Measurements from ENCODE around the gene GPR75. TPM values are rescaled to one million over a fixed set of nuclear protein-coding genes. Genes with fewer than 3 reads are reported as not detected.

Gene GPR75
- total and polyA plus RNA-seq, 2 of the 8 experiments (the other 6 are each of a cell fraction or from before 2014, with no cell fraction given): 3.5 to 4.3 TPM

- peaks cover 0 to 2% of the 10 kb centered on the region in 2 experiments for H4K20me1 ChIP-seq (replicated peaks in 1 of 2; ENCODE audit: control insufficient read depth in 1 of 2, insufficient read depth in 2 of 2, low read length in 2 of 2)
- H2BK12ac ChIP-seq (ENCODE audit: low read depth, low read length): no peak overlapping the region
- H3K79me2 ChIP-seq (ENCODE audit: control insufficient read depth in 1 of 2, insufficient read depth in 2 of 2, low read length in 2 of 2): no peaks in the 10 kb centered on the region
- TF ChIP-seq CREB1 (IDR thresholded peaks at IDR 0.05) (no peak), TAF1 (IDR thresholded peaks at IDR 0.05; ENCODE audit: low read depth, low read length) (no peak), JUN (IDR thresholded peaks at IDR 0.05; ENCODE audit: low read depth, low read length) (no peak), MAFK (IDR thresholded peaks at IDR 0.05; ENCODE audit: low read depth, low read length) (no peak), BRCA1 (IDR thresholded peaks at IDR 0.05; ENCODE audit: low read depth, low read length) (no peak), CTBP2 (IDR thresholded peaks at IDR 0.05; ENCODE audit: borderline replicate concordance, insufficient read depth, insufficient read length, low read length) (no peak), SUZ12 (IDR thresholded peaks at IDR 0.05; ENCODE audit: low read length) (no peak), NANOG (IDR thresholded peaks at IDR 0.05; ENCODE audit: insufficient read depth, low read depth, low read length, poor library complexity, severe bottlenecking) (no peak), POU5F1 (IDR thresholded peaks at IDR 0.05; ENCODE audit: low read depth, low read length) (no peak), JUND (IDR thresholded peaks at IDR 0.05; ENCODE audit: low read length) (no peak), KDM4A (IDR thresholded peaks at IDR 0.05; ENCODE audit: low read depth, low read length, severe bottlenecking) (no peak), GTF2F1 (IDR thresholded peaks at IDR 0.05; ENCODE audit: borderline replicate concordance, low read depth, low read length) (no peak), FOSL1 (IDR thresholded peaks at IDR 0.05; ENCODE audit: insufficient read depth, low read depth, low read length) (no peak), HDAC2 (IDR thresholded peaks at IDR 0.05; ENCODE audit: borderline replicate concordance in 1 of 2, low read depth in 2 of 2, low read length in 2 of 2) (no peak)
- no peak overlapping the region for H2BK15ac ChIP-seq (ENCODE audit: low read length)
- no peak overlapping the region for H3K4ac ChIP-seq (replicated peaks; ENCODE audit: insufficient read length, low read depth, low read length)
- no peak overlapping the region for H4K8ac ChIP-seq (ENCODE audit: extremely low read depth, insufficient read depth, low read length)
- 89% methylated on average over 5 of the region's 5 CpGs; no CpG with 5 or more reads in 1 of the 2 experiments for WGBS, 2 experiments (ENCODE audit: extremely low coverage in 1 of 2, insufficient coverage in 1 of 2, insufficient read length in 1 of 2, insufficient replicate concordance in 2 of 2, low coverage in 1 of 2, low lambda C conversion rate in 2 of 2, missing lambda C conversion rate in 1 of 2)
- H3K23ac ChIP-seq (ENCODE audit: insufficient read length): no peak overlapping the region
- no peak overlapping the region for H2BK5ac ChIP-seq (ENCODE audit: low read depth, low read length)
- no peak overlapping the region for H3K14ac ChIP-seq (ENCODE audit: insufficient read length)
- DNase-seq (ENCODE audit: low read depth in 1 of 2, low spot score in 2 of 2): no peak
- no peak overlapping the region for H3K4me2 ChIP-seq (ENCODE audit: insufficient read depth in 1 of 2, low read depth in 2 of 2, low read length in 2 of 2)
- no peak overlapping the region for H3K27ac ChIP-seq (ENCODE audit: low read depth, low read length)
- no peaks in the 10 kb centered on the region for H3K79me1 ChIP-seq (ENCODE audit: low read depth, low read length)
- ChIA-PET POLR2A (ENCODE audit: partially characterized antibody) (no interaction called here), CTCF (ENCODE audit: partially characterized antibody) (no interaction called here)
- H3K56ac ChIP-seq (replicated peaks; ENCODE audit: insufficient read length, low read depth, low read length): no peak overlapping the region
- no peak overlapping the region for H3K4me3 ChIP-seq (ENCODE audit: extremely low read depth in 1 of 4, insufficient read depth in 2 of 4, low read depth in 3 of 4, low read length in 4 of 4)
- no peak overlapping the region for H3K18ac ChIP-seq (ENCODE audit: extremely low read depth, low read length)
- H2AFZ ChIP-seq (ENCODE audit: low read length): no peak overlapping the region
- no peaks in the 10 kb centered on the region for H3K23me2 ChIP-seq (ENCODE audit: low read depth, low read length)
- H3K4me1 ChIP-seq (replicated peaks in 1 of 4; ENCODE audit: control insufficient read depth in 3 of 4, insufficient read depth in 4 of 4, low read length in 3 of 4): no peaks in the 10 kb centered on the region
- H3K9me3 ChIP-seq (ENCODE audit: insufficient read depth in 2 of 2, low read depth in 1 of 2, low read length in 1 of 2): no peaks in the 10 kb centered on the region
- H2AK5ac ChIP-seq (ENCODE audit: low read depth, low read length): no peak overlapping the region
- FAIRE-seq: no peak
- no peak overlapping the region for H4K91ac ChIP-seq (replicated peaks; ENCODE audit: insufficient read length, low read length)
- H3K27me3 ChIP-seq (replicated peaks in 1 of 4; ENCODE audit: control insufficient read depth in 3 of 4, extremely low read depth in 1 of 4, insufficient read depth in 3 of 4, low read length in 3 of 4): no peaks in the 10 kb centered on the region
- H2BK20ac ChIP-seq (ENCODE audit: low read length): no peak overlapping the region
- no peak overlapping the region for H3K9ac ChIP-seq (replicated peaks in 1 of 4; ENCODE audit: extremely low read depth in 1 of 4, low read depth in 3 of 4, low read length in 3 of 4)
- H3K36me3 ChIP-seq (ENCODE audit: control insufficient read depth in 2 of 4, insufficient read depth in 4 of 4, low read length in 3 of 4): peaks cover 3 to 47% (median 21%) of the 10 kb centered on the region in 4 experiments; a peak in 6 of 8 replicates
- H4K5ac ChIP-seq (ENCODE audit: insufficient read length, low read depth, low read length): no peak overlapping the region
- no peak overlapping the region for H2BK120ac ChIP-seq (replicated peaks; ENCODE audit: low read depth, low read length)
Measured at GRCh38 chr2:53865962-53866361, 6.2 kb upstream of the GPR75 start.

Data from H1 (cell line).